Esophagus squamous epithelium (tissue), 5 donors: ENCODE measurements around the gene UBXN10. TPM values are rescaled to one million over a fixed set of nuclear protein-coding genes. Genes with fewer than 3 reads are reported as not detected.
A peak's percentile ranks its signal among the peaks of the same experiment; 100 is the strongest.

Experiments used
- DNase-seq: peaks from one replicate; lab custom pipeline; 2025; lab: John Stamatoyannopoulos, UW
- H3K27ac ChIP-seq, 4 donors: fragments of 200-600 bp; sonication (generic); one replicate each; pipeline ENCODE4 v1.5.1; 2016 to 2019; ENCODE audit warnings: mild to moderate bottlenecking in 1 of 4
- H3K27me3 ChIP-seq, 4 donors: fragments of 200-600 bp; sonication (generic); 1 replicate in 3 of 4; 2 replicates in 1 of 4; pipeline versions ENCODE4 v1.5.1 to v1.6.0; 2017 to 2021; ENCODE audit warnings: antibody characterized with exemption in 1 of 4
- H3K36me3 ChIP-seq, 3 donors: fragments of 200-600 bp; sonication (generic); one replicate each; pipeline ENCODE4 v1.5.1; 2016 to 2019
- H3K4me1 ChIP-seq, 3 donors: fragments of 200-600 bp; sonication (generic); one replicate each; pipeline ENCODE4 v1.5.1; 2017 to 2019
- H3K4me3 ChIP-seq, 4 donors: fragments of 200-600 bp; sonication (generic); 1 replicate in 3 of 4; 2 replicates in 1 of 4; pipeline ENCODE4 v1.5.1; 2016 to 2019; ENCODE audit warnings: mild to moderate bottlenecking in 2 of 4, moderate library complexity in 1 of 4
- H3K9me3 ChIP-seq, 3 donors: fragments of 200-600 bp; sonication (generic); one replicate each; pipeline ENCODE4 v1.5.1; 2016 to 2019
- POLR2A ChIP-seq, 4 donors: fragments of 450-650 bp; IDR thresholded peaks; one replicate each; pipeline ENCODE4 v1.6.1; 2017; ENCODE audit warnings: antibody characterized with exemption in 4 of 4, mild to moderate bottlenecking in 4 of 4, moderate library complexity in 3 of 4
- WGBS, 2 donors: methylation state at CpG; one replicate each; pipeline ENCODE4 v1.1.5; 2018; 5-methylcytosine and 5-hydroxymethylcytosine counted together
- intact Hi-C: fragments of 100-400 bp; cut with DNase I; formaldehyde crosslinking; loops from one replicate; pipeline ENCODE4 v1.15.0; 2022
- total RNA-seq, 4 donors: library from RNA; depleted of rRNA; stranded (reverse); fragments of >200 nt; gene quantifications; one replicate each; pipeline ENCODE4 v1.1.0, GENCODE V29; 2016
- TF ChIP-seq, protein P1 (sequence below), 6 experiments: fragments of 450-650 bp in 4 of 6; fragments of 200-600 bp in 2 of 6; sonication (generic) in 2 of 6; IDR thresholded peaks; one replicate each; pipeline ENCODE4 v1.5.1; 2016 to 2019; ENCODE audit warnings: antibody characterized with exemption in 6 of 6, mild to moderate bottlenecking in 4 of 6, moderate library complexity in 4 of 6
- donor health status: DM: yes; HTN: yes; CAD: no.

The UBXN10 gene
- total RNA-seq, 4 donors from 2014 or later, result 0.11 to 5.5 (median 0.81) TPM

DNA sequence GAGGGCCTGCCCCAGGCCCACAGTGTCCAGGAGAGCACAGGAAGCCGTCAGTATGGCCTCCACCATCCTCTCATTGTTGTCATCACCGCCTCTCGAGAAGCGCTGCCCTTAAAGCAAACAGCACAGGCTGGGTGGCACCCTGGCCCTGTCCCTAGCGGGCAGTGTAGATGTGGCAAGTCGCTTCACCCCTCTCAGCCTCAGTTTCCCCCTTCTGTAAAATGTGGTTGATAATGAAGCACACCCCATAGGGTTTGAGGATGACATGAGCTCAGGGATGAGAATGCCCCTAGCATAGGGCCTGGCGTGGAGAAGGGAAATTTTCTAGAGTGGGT, 33.3 kb upstream of the UBXN10 start:
- TF ChIP-seq, protein P1, sequence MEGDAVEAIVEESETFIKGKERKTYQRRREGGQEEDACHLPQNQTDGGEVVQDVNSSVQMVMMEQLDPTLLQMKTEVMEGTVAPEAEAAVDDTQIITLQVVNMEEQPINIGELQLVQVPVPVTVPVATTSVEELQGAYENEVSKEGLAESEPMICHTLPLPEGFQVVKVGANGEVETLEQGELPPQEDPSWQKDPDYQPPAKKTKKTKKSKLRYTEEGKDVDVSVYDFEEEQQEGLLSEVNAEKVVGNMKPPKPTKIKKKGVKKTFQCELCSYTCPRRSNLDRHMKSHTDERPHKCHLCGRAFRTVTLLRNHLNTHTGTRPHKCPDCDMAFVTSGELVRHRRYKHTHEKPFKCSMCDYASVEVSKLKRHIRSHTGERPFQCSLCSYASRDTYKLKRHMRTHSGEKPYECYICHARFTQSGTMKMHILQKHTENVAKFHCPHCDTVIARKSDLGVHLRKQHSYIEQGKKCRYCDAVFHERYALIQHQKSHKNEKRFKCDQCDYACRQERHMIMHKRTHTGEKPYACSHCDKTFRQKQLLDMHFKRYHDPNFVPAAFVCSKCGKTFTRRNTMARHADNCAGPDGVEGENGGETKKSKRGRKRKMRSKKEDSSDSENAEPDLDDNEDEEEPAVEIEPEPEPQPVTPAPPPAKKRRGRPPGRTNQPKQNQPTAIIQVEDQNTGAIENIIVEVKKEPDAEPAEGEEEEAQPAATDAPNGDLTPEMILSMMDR (IDR thresholded peaks at IDR 0.05), result no peak
- no peak for TF ChIP-seq POLR2A (IDR thresholded peaks at IDR 0.05)
- peaks cover 9 to 26% (median 10%) of the 10 kb centered on the region in 3 donors for H3K4me1 ChIP-seq
- H3K27me3 ChIP-seq, result peaks cover 0 to 14% (median 0%) of the 10 kb centered on the region in 4 donors
- peak overlapping the region in 2 of 4 donors; percentile 44 to 64 for H3K4me3 ChIP-seq
- H3K36me3 ChIP-seq, result no peaks in the 10 kb centered on the region
- H3K9me3 ChIP-seq, result peaks cover 0 to under 1% (median 0%) of the 10 kb centered on the region in 3 donors
- DNase-seq, result no peak
- WGBS, 2 donors, result 43 to 87% methylated on average over 2 to 3 of the region's 7 CpGs
- peak overlapping the region in 2 of 4 donors; percentile 43 to 64 for H3K27ac ChIP-seq
- intact Hi-C loops, result loop anchor here (5.0 kb wide), 2 partner anchors 55 to 235 kb away; no protein-coding TSS in a partner anchor

DNA sequence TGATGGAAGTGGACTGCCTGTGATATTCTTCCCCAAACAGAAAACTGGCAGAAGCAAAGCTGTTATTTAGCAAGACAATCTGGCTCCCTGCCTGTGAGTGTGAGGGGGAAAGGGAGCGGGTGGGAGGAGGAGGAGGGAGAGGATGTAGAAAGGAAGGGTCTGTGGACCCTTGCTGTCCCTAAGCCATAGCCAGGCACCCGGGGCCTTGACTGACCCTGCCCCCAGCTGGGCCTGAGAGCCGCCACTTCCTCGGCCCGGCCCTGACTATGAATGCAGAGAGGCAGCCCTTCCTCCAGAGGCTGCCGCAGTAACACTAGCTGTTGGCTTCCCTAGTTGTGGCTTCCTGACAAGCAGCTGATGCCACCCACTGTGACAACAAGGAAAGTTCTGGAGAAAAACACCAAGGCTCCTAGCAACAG, 32.9 kb upstream of the UBXN10 start:
- H3K4me3 ChIP-seq, result no peak overlapping the region
- WGBS, 2 donors, result 67 to 79% methylated on average over 3 to 5 of the region's 6 CpGs
- H3K4me1 ChIP-seq, result peaks cover 9 to 26% (median 10%) of the 10 kb centered on the region in 3 donors
- peaks cover 0 to 4% (median 0%) of the 10 kb centered on the region in 3 donors for H3K9me3 ChIP-seq
- intact Hi-C loops, result loop anchor here (5.0 kb wide), 2 partner anchors 56 to 236 kb away; no protein-coding TSS in a partner anchor
- no peak for TF ChIP-seq POLR2A (IDR thresholded peaks at IDR 0.05)
- TF ChIP-seq, protein P1 (IDR thresholded peaks at IDR 0.05), result no peak
- no peak for DNase-seq
- peaks cover 0 to 14% (median 0%) of the 10 kb centered on the region in 4 donors for H3K27me3 ChIP-seq
- H3K27ac ChIP-seq, result peak overlapping the region in 2 of 4 donors; percentile 43 to 64
- no peaks in the 10 kb centered on the region for H3K36me3 ChIP-seq

DNA sequence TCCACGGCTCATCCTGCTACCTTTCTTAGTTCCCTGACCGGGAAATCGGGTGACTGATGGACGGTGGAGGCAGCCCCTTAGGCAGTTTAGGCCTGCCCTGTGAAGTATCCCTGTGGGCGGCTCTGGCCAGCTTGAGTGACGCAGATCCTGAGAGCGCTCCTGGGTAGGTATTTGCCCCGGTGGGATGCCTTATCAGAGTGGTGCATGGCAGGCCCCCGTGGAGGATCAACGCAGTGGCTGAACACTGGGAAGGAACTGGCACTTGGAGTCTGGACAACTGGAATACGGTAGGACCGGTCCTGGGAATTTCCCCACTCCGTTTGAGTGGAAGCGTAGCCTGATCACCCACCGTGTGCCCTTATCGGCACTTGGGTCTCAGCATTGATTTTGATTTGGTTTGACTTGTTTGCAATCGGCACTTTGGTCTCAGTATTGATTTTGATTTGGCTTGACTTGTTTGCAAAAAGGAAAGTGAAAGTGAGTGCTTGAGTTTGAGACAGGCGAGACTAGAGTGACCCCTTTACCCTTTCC, 31.5 kb upstream of the UBXN10 start:
- intact Hi-C loops, result loop anchor here (5.0 kb wide), 2 partner anchors 57 to 237 kb away; no protein-coding TSS in a partner anchor
- H3K4me1 ChIP-seq, result peaks cover 9 to 26% (median 10%) of the 10 kb centered on the region in 3 donors
- peaks cover 0 to 18% (median 5%) of the 10 kb centered on the region in 3 donors for H3K9me3 ChIP-seq
- TF ChIP-seq, protein P1 (IDR thresholded peaks at IDR 0.05), result no peak
- TF ChIP-seq POLR2A (IDR thresholded peaks at IDR 0.05), result no peak
- WGBS, 2 donors, result 54 to 60% methylated on average over 5 to 10 of the region's 18 CpGs
- H3K27me3 ChIP-seq, result peaks cover 0 to 14% (median 0%) of the 10 kb centered on the region in 4 donors
- peak overlapping the region in 2 of 4 donors; percentile 17 to 42 for H3K27ac ChIP-seq
- H3K4me3 ChIP-seq, result peak overlapping the region in 1 of 4 donors; percentile 38
- H3K36me3 ChIP-seq, result no peaks in the 10 kb centered on the region
- DNase-seq, result no peak

DNA sequence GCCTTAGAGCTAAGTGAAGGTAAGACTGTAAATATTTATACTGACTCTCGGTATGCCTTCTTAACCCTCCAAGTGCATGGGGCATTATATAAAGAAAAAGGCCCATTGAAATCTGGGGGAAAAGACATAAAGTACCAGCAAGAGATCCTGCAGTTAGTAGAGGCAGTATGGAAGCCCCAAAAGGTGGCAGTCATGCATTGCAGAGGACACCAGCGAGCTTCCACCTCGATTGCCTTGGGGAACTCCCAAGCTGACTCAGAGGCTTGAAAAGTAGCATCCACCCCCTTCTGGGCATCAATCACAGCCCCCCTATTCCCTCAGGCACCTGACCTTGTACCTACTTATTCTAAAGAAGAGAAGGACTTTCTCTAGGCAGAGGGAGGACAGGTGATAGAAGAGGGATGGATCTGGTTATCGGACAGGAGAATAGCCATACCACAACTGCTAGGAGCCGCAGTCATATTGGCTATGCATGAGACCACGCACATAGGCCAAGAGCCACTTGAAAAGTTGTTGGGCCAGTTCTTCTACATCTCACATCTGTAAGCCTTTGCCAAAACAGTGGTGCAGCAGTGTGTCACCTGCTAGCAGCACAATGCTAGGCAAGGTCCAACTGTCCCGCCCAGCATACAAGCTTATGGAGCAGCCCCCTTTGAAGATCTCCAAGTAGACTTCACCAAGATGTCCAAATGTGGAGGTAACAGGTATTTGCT, 27.4 kb upstream of the UBXN10 start:
- H3K9me3 ChIP-seq, result peaks cover 0 to 52% (median 24%) of the 10 kb centered on the region in 3 donors
- peaks cover 0 to 7% (median 0%) of the 10 kb centered on the region in 3 donors for H3K4me1 ChIP-seq
- H3K36me3 ChIP-seq, result no peaks in the 10 kb centered on the region
- intact Hi-C loops, result no loop called here
- no peak for DNase-seq
- H3K27ac ChIP-seq, result no peak overlapping the region
- no peak for TF ChIP-seq POLR2A (IDR thresholded peaks at IDR 0.05)
- TF ChIP-seq, protein P1 (IDR thresholded peaks at IDR 0.05), result no peak
- H3K27me3 ChIP-seq, result no peaks in the 10 kb centered on the region
- no peak overlapping the region for H3K4me3 ChIP-seq
- WGBS, 2 donors, result 66 to 73% methylated on average over 5 to 7 of the region's 7 CpGs

DNA sequence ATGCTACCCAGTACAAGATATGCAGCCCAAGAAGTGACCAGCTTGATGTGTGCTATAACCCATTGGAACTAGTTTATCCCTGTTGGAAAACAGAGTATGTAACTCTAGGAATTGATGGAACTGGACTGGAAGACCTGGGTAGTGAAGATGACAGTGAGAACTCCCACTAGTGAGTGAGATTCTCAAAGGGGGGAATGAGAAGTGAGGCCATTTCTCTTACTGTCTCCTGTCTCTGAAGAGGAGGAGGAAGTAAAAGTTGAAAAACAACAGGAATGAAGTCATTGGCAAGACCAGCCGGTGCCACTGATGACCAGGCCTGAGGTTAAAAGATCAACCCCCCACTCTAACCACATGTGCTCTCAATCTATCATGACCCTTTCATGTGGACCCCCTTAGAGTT, 25.9 kb upstream of the UBXN10 start:
- 56 to 77% methylated on average over 1 of the region's 1 CpG for WGBS, 2 donors
- intact Hi-C loops, result no loop called here

More for the DNA sequence above, 25.9 kb upstream of the UBXN10 start:
- Histone ChIP-seq H3K36me3 (no peaks in the 10 kb centered on the region), H3K4me1 (peaks cover 0 to 13% (median 0%) of the 10 kb centered on the region in 3 donors), H3K27me3 (peaks cover 0 to 4% (median 0%) of the 10 kb centered on the region in 4 donors), H3K27ac (no peak overlapping the region), H3K4me3 (no peak overlapping the region), H3K9me3 (peaks cover 0 to 52% (median 24%) of the 10 kb centered on the region in 3 donors)
- TF ChIP-seq, protein P1 (IDR thresholded peaks at IDR 0.05), result no peak
- TF ChIP-seq POLR2A (IDR thresholded peaks at IDR 0.05), result no peak
- DNase-seq, result no peak
